Body of pancreas (tissue), 4 donors: ENCODE results near the gene ZNF749.
A peak's percentile ranks its signal among the peaks of the same experiment; 100 is the strongest.

Experiments
- POLR2A ChIP-seq, 3 donors: fragments of 450-650 bp; IDR thresholded peaks; one replicate each; pipeline ENCODE4 v1.6.1; 2016; ENCODE audit warnings: antibody characterized with exemption in 3 of 3, mild to moderate bottlenecking in 2 of 3
- TF ChIP-seq, protein P1 (sequence below), 7 experiments: fragments of 450-650 bp in 4 of 7; fragments of 200-600 bp in 3 of 7; sonication (generic) in 3 of 7; IDR thresholded peaks; one replicate each; pipeline ENCODE4 v1.5.1; 2016 to 2019; ENCODE audit warnings: antibody characterized with exemption in 7 of 7

DNA sequence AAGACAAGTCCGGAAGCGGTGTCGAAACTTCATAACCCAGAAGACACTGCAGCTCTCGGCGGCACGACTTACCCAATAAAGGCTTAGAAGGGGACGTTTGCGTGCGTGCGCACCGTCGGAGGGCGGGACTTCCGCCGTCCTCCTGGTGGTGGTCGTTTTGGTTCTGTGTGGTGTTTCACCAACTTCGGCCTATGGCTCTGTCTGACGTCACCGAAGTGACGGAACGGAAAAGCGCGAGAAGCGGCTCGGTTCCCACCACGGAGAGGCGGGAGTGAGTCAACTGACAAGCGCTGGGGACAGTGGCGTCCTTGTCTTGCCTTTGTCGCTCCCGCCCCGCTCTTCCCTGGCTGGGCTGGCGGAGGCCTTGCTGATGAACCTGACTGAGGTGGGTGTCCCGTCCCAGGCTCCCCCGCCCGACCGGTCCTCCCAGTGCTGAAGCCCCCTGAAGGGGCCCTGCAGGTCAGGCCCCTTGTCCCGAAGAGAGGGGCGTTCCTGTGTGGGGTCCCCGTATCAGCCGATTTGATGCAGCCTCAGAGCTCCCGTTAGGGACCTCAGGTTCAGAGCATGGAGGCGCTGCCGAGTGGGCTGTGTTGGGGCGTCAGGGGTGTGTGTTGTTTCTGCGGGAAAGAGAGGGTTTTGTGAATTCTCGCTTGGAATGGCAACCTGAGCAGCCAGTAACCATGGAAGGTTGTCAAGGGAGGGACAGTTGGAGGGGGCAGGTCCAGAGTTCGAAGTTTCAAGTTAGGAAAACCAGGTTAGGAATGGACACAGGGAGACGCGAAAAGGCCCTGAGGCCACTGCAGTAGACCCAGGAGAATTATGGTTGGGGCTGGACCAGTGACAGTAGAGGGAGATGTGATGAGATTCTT lies 45.2 kb upstream of the ZNF749 start, which contains the start of gene ZNF548:
- TF ChIP-seq, protein P1, sequence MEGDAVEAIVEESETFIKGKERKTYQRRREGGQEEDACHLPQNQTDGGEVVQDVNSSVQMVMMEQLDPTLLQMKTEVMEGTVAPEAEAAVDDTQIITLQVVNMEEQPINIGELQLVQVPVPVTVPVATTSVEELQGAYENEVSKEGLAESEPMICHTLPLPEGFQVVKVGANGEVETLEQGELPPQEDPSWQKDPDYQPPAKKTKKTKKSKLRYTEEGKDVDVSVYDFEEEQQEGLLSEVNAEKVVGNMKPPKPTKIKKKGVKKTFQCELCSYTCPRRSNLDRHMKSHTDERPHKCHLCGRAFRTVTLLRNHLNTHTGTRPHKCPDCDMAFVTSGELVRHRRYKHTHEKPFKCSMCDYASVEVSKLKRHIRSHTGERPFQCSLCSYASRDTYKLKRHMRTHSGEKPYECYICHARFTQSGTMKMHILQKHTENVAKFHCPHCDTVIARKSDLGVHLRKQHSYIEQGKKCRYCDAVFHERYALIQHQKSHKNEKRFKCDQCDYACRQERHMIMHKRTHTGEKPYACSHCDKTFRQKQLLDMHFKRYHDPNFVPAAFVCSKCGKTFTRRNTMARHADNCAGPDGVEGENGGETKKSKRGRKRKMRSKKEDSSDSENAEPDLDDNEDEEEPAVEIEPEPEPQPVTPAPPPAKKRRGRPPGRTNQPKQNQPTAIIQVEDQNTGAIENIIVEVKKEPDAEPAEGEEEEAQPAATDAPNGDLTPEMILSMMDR (IDR thresholded peaks at IDR 0.05) = peak in 4 of 7 experiments; percentile 35 to 58 (median 50)
- peak in 2 of 3 donors; percentile 58 to 69 for TF ChIP-seq POLR2A (IDR thresholded peaks at IDR 0.05)
